Frontal cortex (tissue), 4 donors: ENCODE results near the gene GSTA3. TPM values are rescaled to one million over a fixed set of nuclear protein-coding genes. Genes with fewer than 3 reads are reported as not detected.
A peak's percentile ranks its signal among the peaks of the same experiment; 100 is the strongest.
"Not testable (repeated sequence)": the region's sequence is repeated elsewhere in the genome, so short reads cannot be mapped to it uniquely, and the experiment has no call there.

Experiments
- DNase-seq, 2 donors: peaks; one replicate each; pipeline ENCODE4 v3.0.0; 2012; ENCODE audit warnings: low spot score in 2 of 2
- FAIRE-seq: peaks from 2 replicates; lab custom pipeline; 2012; peaks lifted over from hg19 to GRCh38; lab: Jason Lieb, UNC
- total RNA-seq: library from RNA; depleted of rRNA; stranded (reverse); fragments of >200 nt; gene quantifications from one replicate; pipeline ENCODE4 v1.2.3, GENCODE V29; 2014
- donor health status: control.
- donor health status: control.
- donor health status: control.

GSTA3 gene
- total RNA-seq, 1 donor from 2014 or later = not detected

DNA sequence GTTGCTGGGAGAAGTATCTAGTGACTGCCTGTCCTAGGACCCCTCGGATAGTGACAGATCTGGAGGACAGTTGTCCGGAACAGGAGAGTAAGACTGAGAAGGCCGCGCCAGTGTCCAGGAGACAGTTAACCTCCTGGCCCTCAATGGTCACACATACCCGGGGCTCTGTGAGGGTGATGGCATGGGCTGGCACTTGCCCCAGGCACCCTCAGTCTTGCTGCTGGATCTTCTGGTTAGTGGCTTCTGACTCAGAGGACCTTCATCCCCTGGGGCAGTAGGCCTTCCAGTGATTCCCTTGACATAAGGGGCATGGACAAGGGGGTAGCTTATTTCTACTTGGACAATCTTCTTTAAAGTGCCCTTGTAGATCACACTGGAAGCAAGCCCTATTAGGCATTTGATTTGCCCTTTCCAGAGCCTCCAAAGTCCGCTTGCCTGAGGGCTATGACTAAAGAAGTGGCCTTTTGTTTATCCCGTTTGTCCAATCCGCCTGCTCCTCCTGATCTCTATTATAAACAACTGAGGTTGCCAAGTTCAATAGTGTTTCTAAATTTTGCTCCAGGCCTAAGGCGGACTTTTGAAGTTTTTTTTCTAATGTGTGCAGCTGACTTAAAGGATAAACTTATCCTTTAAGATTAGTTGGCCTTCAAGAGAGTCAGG lies 8.7 kb upstream of the GSTA3 start:
- DNase-seq, FAIRE-seq: not testable (repeated sequence)

DNA sequence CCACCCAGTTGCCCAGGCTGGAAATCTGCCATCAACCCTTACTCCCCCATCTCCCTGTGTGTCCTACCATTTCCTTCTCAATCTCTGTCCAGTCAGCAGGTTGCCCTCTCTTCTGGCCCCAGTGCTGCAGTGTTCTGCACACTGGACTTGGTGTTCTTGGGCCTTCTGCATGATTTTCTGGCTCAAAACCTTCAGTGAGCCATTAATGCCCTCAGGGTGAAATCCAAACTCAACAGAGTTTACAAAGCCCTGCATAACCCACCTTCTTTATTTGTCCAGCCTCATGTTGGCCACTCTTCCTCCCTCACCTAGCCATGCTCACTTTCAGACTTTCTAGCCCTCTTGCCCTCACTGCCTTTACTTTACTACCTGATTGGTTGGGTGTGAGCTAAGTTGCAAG lies 5.0 kb upstream of the GSTA3 start:
- FAIRE-seq (no peak), DNase-seq (no peak)

DNA sequence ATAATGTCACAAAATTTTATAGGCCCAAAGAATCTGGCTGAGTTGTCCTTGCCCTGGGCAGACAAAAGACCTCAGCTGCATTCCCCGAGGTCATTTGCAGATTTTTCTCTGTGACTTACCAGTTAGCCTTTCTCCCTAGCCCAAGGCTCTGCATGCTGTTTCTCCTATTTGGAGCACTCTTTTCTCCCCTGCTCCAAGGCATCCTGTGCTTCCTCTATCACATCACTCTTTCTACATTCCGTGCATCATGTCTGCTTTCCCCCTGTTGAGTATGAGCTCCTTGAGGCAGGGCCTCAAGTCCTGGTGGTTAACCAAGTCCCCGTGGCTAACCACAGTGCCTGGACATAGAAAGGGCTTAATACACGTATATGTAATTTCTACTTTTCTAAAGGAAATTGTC lies 593 bp upstream of the GSTA3 start:
- FAIRE-seq = no peak
- no peak for DNase-seq

DNA sequence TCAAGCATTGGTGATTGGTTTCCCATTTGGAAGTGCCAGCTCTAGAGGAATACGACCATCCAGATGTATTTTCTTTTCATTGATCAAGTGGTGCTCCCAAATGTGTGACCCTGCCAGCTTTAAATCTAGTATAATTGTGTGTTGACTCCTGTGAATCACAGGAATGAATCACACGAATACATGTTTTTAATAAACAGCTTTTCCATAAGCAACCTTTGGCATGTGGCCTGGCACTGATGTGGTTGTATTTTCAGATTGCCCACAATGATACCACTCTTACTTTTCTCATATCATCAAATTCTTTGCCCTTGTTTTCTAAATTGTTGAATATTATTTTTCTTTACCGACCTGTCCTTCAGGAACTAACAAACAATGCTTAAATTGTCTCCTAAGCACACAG lies 367 bp downstream of the GSTA3 start:
- DNase-seq = no peak
- FAIRE-seq = no peak

DNA sequence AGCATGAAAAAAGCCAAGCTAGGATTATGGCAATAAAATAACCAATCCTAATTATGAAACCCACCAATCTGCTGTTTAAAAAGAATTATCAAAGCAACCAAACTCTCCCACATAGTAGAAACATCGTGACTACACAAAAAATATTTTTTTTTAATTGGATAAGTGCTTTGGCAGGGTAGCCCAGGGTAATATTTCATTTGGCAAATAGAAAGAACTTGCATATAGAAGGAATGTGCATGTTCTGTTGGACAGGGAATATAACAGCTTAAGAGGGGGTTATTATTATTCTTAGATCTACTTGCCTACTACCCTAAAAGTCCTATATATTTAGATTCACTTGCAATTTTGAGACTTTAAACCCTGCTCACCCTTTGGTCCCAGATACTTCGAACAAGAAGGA lies 972 bp downstream of the GSTA3 start:
- DNase-seq (no peak), FAIRE-seq (no peak)

DNA sequence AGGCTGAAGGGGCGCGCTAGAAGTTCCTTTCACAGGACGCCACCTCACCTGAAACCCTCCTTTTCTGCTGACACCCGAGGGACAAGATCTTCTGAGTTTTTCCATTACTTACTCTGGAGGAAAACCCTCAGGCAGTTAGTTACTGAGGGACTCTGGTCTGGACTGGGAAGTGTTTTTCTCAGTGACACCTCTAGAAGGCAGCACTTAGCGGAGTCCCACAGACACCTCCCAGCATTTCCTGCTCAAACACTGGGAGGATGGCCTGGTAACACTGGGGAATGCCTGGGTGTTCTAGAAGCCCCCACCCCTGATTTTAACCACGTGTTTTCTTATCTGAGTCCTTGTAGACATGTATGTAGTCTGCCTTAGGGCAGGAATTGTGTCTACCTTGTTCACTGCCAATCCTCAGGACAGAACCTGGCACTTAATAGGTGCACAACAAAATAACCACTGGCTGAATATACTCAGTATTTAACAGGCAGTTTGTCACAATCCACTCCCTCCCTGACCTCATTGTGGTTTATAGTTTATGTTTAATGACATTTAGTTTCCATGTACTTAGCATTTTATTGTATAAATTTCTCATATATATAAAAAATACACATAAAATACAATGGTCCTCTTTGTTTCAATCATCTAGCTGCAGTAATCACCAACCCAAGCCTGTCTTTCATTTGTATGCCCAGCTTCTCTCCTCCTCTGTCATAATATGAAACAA lies 4.8 kb downstream of the GSTA3 start:
- DNase-seq = no peak
- no peak for FAIRE-seq

DNA sequence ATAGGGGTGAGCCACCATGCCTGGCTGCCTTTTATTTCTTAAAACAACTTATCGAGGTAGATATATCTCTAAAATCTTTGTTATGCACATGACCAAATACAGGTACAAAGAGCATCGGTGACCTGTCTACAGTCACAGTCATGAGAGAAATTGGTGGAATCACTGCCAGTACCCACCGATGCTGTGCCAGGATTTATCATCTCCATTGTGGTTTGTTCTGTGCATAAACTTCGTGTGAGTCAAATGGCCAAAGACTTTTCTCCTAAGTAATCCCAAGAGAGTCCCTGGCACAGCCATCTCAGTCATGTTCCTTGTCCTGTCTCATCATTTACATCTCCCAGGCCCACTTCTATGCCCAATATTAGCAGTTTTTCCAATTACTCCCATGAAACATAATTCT lies 9.0 kb downstream of the GSTA3 start:
- DNase-seq (no peak), FAIRE-seq (no peak)

DNA sequence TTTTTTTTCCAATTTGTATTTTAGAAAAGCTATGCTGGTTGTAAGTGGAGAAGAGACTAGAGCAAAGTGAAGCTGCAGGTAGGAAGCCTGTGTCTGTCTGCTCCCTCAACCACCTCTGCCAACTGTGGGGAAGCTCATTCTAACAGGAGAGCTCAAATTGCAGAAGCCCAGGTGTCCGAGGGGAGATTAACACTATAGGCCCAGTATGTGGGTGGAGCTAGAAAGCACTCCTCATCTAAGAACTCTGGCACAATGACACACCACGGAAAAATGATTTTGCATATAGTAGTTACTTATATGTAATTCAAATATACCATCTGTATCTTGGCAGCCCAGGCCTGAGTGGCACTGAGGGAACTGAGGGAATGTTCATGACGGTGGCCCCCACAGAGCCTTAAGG lies 13.7 kb downstream of the GSTA3 start:
- DNase-seq, FAIRE-seq: not testable (repeated sequence)

DNA sequence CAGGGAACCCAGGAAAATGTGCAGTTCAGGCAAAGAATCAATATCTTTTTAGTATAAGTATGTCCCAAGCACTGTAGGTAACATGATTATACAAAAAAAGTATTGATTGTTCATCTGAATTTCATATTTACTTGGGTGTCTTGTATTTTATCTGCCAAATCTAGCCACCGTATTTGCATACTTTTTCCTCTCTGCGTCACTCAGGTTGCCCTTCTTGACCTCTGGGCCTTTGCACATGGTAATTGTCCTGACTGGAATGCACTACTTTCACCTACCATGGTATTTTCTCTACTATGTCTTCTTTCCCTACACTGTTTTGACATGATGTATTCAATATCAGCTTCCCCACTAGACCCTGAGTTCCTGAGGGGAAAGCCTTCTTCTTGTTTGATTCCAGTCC lies 15.2 kb downstream of the GSTA3 start:
- FAIRE-seq (no peak), DNase-seq (no peak)

DNA sequence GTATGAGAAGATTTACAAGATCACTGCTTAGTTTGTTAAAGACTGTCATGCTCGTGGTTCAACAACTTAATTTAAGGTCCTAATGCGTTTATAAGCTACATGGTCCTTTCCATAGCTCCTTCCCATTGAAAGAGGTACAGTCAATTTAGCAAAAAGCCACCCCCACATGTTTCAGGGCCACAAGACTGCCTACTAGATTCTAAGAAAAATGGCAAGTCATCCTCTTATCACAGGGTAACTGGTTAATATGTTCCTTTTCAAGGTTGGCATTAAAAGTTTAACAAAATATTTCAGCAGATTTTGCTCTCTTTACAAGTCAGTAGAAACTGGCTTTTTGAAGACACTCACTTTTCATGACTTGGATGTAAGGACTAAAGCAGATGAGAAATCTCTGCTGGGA lies 15.7 kb downstream of the GSTA3 start:
- FAIRE-seq = no peak
- no peak for DNase-seq

DNA sequence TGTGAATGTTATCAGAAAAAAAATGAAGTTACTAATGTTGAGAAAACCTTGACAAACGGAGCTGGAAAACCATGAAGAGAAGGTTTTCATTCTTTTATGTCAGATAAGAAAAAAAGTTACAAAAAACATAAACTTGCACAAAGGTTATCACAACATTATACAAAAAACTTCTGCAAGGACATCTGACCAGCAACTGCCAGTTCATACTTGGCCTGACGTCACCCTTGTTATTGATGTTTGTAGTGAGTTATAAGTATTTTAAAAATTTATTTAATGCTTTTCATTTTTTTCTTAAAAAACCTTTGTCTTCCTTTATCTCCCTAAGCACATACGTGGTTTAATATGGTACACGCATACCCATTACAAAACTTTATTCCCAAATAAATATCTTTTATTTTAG lies 16.3 kb downstream of the GSTA3 start:
- DNase-seq (no peak), FAIRE-seq (no peak)

DNA sequence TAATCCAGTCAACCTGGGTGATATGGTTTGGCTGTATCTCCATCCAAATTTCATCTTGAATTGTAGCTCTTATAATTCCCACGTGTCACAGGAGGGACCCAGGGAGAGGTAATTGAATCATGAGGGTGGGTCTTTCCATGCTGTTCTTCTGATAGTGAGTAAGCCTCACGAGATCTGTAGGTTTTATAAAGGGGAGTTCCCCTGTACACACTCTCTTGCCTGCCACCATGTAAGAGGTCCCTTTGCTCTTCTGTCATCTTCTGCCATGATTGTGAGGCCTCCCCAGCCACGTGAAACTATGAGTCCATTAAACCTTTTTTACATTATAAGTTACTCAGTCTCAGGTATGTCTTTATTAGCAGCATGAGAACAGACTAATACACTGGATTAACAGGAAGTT lies 19.5 kb downstream of the GSTA3 start:
- FAIRE-seq (no peak), DNase-seq (no peak)

DNA sequence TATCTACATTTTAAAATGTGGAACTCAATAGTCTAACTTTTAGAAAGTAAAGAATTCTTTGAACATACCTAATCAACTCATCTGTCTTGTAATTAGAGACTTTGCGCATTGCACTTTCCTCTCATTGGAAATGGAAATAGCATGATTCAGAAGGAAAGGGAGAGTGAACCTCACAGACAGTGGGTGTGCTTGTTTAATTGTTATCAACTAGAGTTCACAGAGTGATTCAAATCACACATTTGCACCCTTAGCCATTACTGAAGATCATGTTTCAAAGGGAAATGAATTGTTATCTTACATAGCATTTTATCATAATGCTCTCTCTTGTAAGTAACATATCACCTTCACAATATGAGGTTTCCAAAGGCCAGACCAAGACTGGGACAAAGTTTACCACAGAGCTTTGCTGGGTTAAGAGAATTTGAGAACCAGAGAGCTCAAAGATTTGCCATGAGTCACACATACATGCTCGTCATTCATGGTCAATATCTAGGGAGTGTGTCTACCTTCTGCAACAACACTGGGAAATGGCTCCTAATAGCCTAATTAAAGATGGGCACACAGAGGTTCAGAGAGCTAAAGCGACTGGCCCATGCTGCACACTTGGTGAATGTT lies 21.5 kb downstream of the GSTA3 start:
- FAIRE-seq (no peak), DNase-seq (no peak)

DNA sequence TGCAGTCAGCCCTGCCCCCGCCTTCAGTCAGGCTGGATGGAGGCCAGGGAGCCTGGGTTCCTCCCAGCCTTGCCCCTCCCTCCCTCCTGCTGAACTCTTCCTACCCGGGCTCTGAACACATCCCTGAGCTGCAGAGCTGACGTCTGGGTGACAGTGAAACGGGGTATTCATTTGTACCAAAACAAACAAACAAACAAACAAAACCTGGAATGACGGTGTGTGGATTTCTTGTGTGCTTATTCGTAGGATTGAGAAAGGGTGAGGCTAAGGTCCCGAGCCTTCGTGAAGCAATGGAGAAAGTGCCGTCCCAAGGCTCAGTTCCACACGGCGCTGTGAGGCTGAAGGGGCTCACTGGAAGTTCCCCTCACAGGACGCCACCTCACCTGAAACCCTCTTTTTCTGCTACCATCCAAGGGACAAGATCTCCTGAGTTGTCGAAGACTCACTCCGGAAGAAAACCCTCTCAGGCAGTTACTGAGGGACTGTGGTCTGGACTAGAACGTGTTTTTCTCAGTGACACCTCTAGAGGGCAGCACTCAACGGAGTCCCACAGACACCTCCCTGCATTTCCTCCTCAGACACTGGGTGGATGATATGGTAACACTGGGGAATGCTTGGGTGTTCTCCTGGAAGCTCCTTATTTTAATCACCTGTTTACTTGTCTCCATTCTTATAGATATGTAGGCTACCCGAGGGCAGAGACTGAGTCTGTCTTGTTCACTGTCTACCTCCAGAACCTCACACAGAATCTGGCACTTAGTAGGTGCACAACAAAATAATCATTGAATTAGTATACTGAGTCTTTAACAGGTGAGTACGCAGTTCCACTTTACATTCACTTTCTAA lies 27.3 kb downstream of the GSTA3 start:
- no peak for FAIRE-seq

DNA sequence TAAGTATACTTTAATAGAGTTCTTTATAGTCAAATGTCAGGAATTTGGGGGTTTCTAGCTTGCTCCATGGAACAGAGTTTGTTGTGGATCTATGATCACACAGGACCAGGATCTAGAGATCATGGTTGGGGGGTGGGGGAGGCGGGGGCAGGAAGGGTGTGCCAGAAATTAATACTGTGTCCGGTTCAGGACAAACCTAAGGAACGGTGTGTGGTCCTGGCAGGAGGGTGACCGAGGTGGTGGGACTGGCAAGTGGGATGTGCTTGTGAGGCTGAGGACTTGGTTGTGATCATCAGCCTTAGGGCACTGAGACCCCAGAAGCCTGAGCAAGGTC lies 27.9 kb downstream of the GSTA3 start:
- DNase-seq (no peak), FAIRE-seq (no peak)

More for the DNA sequence above, 27.3 kb downstream of the GSTA3 start:
- peak; percentile 7 to 52 for DNase-seq

DNA sequence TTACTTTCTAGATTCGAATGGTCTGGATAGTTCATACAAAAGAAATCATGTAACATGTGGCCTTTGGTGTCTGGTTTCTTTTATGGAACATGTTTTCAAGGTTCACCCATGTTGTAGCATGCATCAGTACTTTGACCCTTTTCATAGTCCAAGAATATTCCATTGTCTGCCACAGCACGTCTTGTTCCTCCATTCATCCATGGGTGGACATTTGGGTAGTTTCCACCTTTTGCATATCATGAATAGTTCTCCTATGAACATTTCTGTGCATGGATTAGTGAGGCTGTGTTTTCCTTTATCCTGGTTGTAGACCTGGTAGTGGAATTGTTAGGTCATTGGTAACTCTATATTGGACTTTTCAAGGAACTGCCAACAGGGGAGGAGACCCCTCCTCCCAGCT lies 31.7 kb downstream of the GSTA3 start:
- DNase-seq (no peak), FAIRE-seq (no peak)

DNA sequence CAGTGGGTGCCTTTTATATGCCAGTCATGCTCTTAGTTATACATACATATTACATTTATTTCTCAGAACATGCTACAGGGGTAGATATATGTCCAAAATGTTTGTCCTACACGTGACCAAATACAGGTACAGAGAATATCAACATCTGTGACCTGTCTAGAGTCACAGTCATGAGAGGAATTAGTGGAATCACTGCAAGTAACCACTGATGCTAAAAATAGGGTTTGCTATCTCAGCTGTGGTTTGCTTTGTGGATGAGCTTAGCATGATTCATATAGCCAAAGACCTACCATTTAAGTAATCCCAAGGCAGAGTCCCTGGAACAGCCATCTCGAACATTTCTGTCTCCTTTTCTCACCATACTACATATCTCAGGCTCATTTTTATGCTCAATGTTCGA lies 32.3 kb downstream of the GSTA3 start:
- no peak for FAIRE-seq
- no peak for DNase-seq

DNA sequence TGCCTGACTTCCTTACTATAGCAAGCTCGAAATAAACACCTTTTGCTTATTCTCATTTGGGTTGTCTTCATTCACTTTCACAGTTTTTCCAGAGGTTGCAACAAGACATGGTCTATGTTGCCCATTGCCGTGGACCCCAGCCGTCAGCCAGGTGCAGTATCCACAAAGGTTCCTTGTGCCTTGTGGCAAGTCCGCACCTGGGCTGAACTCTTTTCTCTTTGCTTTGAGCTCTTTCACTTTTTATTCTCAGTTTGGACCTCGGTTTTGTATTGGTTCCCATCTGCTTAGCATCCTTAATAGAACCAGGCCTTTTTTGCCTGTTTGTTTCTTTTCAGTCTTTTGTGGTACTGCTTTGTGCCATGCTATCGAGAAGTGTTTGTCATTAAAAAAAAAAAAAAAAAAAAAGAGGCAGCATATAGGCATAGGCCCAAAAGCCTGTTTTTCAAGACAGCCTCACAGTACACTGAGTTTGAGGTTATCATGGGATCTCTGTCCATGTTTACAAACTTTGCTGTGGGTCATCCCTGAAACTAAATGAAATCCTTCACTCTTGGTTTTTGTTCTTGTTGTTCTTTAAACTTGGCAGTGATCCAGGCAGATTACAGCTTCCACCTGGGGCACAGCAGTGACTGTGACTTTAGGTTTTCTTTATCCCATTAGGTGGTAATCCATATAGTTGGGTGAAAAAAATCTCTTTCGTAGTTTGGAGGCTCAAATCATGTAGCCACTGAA lies 33.3 kb downstream of the GSTA3 start:
- DNase-seq = no peak

DNA sequence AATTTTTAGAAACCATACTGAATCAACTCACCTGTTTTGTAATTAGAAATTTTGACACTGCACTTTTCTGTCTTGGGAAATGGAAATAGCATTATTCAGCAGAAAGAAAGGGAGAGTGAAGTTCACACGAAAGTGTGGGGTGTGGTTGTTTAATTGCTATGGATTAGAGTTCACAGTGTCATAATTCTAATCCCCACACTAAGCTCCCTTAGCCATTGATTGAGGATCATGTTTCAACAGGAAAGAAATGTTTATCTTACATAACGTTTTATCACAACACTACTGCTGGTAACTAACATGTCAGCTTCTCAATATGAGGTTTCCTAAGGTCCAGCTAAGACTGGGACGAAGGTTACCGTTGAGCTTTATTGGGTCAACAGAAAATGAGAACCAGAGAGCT lies 37.5 kb downstream of the GSTA3 start:
- FAIRE-seq = no peak
- DNase-seq = no peak

More for the DNA sequence above, 33.3 kb downstream of the GSTA3 start:
- FAIRE-seq = no peak

DNA sequence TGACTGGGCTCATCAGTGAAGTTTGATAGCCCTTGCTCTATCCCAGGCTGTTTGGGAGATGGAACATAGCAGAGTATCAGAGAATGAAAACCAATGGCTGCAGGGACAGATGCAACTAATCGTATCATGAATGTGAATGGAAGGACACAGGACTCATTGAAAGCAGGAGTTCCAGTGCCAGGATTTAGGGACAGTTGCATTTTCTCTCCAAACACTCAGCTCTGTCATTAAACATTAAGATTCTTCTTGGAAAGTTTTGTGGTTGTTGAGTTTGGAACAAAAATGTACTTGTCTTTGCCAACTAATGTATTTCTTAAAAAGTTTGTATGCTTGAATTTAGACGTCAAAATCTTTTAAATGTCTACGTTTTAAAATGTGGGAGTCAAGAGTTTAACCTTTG lies 37.9 kb downstream of the GSTA3 start:
- no peak for DNase-seq
- FAIRE-seq = no peak
